Stomach smooth muscle (tissue), 2 donors: ENCODE measurements around the gene RTF2.
"Not testable (repeated sequence)": the region's sequence is repeated elsewhere in the genome, so short reads cannot be mapped to it uniquely, and the experiment has no call there.

Experiments used
- H3K27ac ChIP-seq: one replicate; pipeline ENCODE4 v1.7.0; 2013; ENCODE audit warnings: mild to moderate bottlenecking, low read length, inconsistent platforms
- H3K27me3 ChIP-seq, 2 donors: one replicate each; pipeline ENCODE4 v1.7.0; 2013; ENCODE audit warnings: low read length in 2 of 2; ENCODE audit not compliant: insufficient read depth in 2 of 2, control insufficient read depth in 1 of 2
- H3K36me3 ChIP-seq, 2 donors: one replicate each; pipeline ENCODE4 v1.7.0; 2013; ENCODE audit warnings: low read length in 2 of 2; ENCODE audit not compliant: control insufficient read depth in 2 of 2, insufficient read depth in 2 of 2
- H3K4me1 ChIP-seq: one replicate; pipeline ENCODE4 v1.7.0; 2013; ENCODE audit warnings: low read length; ENCODE audit not compliant: control insufficient read depth, insufficient read depth
- H3K4me3 ChIP-seq, 2 donors: one replicate each; pipeline ENCODE4 v1.7.0; 2013; ENCODE audit warnings: low read length in 2 of 2
- H3K9ac ChIP-seq, 2 donors: one replicate each; pipeline ENCODE4 v1.7.0; 2013; ENCODE audit warnings: low read length in 2 of 2, mild to moderate bottlenecking in 1 of 2
- H3K9me3 ChIP-seq, 2 donors: one replicate each; pipeline ENCODE4 v1.7.0; 2013; ENCODE audit warnings: low read length in 2 of 2; ENCODE audit not compliant: control insufficient read depth in 2 of 2
- donor health status: healthy.
- donor health status: Pancreatic carcinoma.

RTF2 gene

GRCh38 chr20:56542489-56543030, 74.1 kb downstream of the RTF2 start:
- no peaks in the 10 kb centered on the region for H3K36me3 ChIP-seq
- no peaks in the 10 kb centered on the region for H3K27me3 ChIP-seq
- no peak overlapping the region for H3K4me3 ChIP-seq
- no peaks in the 10 kb centered on the region for H3K9me3 ChIP-seq
- no peaks in the 10 kb centered on the region for H3K4me1 ChIP-seq
- no peak overlapping the region for H3K9ac ChIP-seq
- no peak overlapping the region for H3K27ac ChIP-seq

GRCh38 chr20:56551571-56551970, 83.1 kb downstream of the RTF2 start:
- no peak overlapping the region for H3K9ac ChIP-seq
- no peaks in the 10 kb centered on the region for H3K36me3 ChIP-seq
- H3K4me3 ChIP-seq: no peak overlapping the region
- H3K27me3 ChIP-seq: no peaks in the 10 kb centered on the region
- peaks cover 3% of the 10 kb centered on the region for H3K4me1 ChIP-seq
- H3K9me3 ChIP-seq: no peaks in the 10 kb centered on the region
- H3K27ac ChIP-seq: no peak overlapping the region

- no peak overlapping the region for H3K4me3 ChIP-seq
- H3K4me1 ChIP-seq: peaks cover 3% of the 10 kb centered on the region
- no peaks in the 10 kb centered on the region for H3K27me3 ChIP-seq
- H3K9ac ChIP-seq: no peak overlapping the region
- no peak overlapping the region for H3K27ac ChIP-seq
- H3K9me3 ChIP-seq: no peaks in the 10 kb centered on the region
- no peaks in the 10 kb centered on the region for H3K36me3 ChIP-seq
These were observed 84.6 kb downstream of the RTF2 start for GRCh38 chr20:56552911-56553629.

GRCh38 chr20:56554869-56555268, 86.4 kb downstream of the RTF2 start:
- Histone ChIP-seq H3K27me3 (no peaks in the 10 kb centered on the region), H3K9ac (no peak overlapping the region), H3K4me1 (peaks cover 3% of the 10 kb centered on the region), H3K27ac (no peak overlapping the region), H3K4me3 (no peak overlapping the region), H3K36me3 (no peaks in the 10 kb centered on the region), H3K9me3 (no peaks in the 10 kb centered on the region)

- no peak overlapping the region for H3K9ac ChIP-seq
- H3K27ac ChIP-seq: no peak overlapping the region
- H3K27me3 ChIP-seq: no peaks in the 10 kb centered on the region
- no peaks in the 10 kb centered on the region for H3K36me3 ChIP-seq
- H3K4me3 ChIP-seq: no peak overlapping the region
- peaks cover 3% of the 10 kb centered on the region for H3K4me1 ChIP-seq
- H3K9me3 ChIP-seq: no peaks in the 10 kb centered on the region
These were observed 90.5 kb downstream of the RTF2 start for GRCh38 chr20:56558968-56559367.

- H3K4me3 ChIP-seq, H3K4me1 ChIP-seq, H3K9me3 ChIP-seq, H3K27ac ChIP-seq, H3K27me3 ChIP-seq, H3K9ac ChIP-seq, H3K36me3 ChIP-seq: not testable (repeated sequence)
These were observed 96.1 kb downstream of the RTF2 start for GRCh38 chr20:56564526-56564925.

- H3K4me1 ChIP-seq: no peaks in the 10 kb centered on the region
- H3K9me3 ChIP-seq: no peaks in the 10 kb centered on the region
- no peaks in the 10 kb centered on the region for H3K36me3 ChIP-seq
- H3K9ac ChIP-seq: no peak overlapping the region
- no peak overlapping the region for H3K27ac ChIP-seq
- no peak overlapping the region for H3K4me3 ChIP-seq
- peaks cover 0 to 2% of the 10 kb centered on the region in 2 donors for H3K27me3 ChIP-seq
These were observed 97.1 kb downstream of the RTF2 start for GRCh38 chr20:56565511-56565910.

GRCh38 chr20:56566621-56567020, 98.2 kb downstream of the RTF2 start:
- Histone ChIP-seq H3K27me3 (peaks cover 0 to 2% of the 10 kb centered on the region in 2 donors), H3K4me1 (no peaks in the 10 kb centered on the region), H3K9me3 (peaks cover 0 to 1% of the 10 kb centered on the region in 2 donors), H3K27ac (no peak overlapping the region), H3K4me3 (no peak overlapping the region), H3K36me3 (no peaks in the 10 kb centered on the region), H3K9ac (no peak overlapping the region)
